ENCODE results near the gene EYS.

EYS gene

GRCh38 chr6:64847396-64847795, 859.6 kb downstream of the EYS start:
- DNase-seq (ENCODE audit: low read depth in 2 of 2): no peak

GRCh38 chr6:64838726-64839125, 868.3 kb downstream of the EYS start:
- DNase-seq (ENCODE audit: low read depth in 2 of 2): no peak

DNA sequence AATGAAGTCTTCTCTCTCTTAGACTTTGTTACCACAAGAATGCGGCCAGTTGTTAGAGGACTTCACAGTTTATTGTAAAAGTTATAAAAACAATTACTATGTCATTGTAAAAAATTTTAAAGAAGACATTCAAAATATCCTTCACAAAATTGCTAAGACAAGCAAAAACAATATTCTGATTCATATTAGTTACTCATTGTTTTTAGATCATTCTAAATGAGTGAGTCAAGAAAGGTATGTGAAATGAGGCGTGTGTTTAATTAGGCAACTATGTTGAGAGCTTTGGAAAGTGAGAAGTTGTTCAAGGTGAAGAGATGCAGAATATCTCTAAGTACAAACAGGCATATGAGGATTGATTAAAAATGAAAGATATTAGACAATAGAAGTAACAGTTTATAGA, 875.3 kb downstream of the EYS start:
- DNase-seq (ENCODE audit: low read depth in 2 of 2): no peak

GRCh38 chr6:64817525-64817924, 889.5 kb downstream of the EYS start:
- no peak for DNase-seq (ENCODE audit: low read depth in 2 of 2)

- DNase-seq (ENCODE audit: low read depth in 2 of 2): no peak
These were observed 891.3 kb downstream of the EYS start for GRCh38 chr6:64815718-64816117.

- DNase-seq (ENCODE audit: low read depth in 2 of 2): no peak
These were observed 894.9 kb downstream of the EYS start for GRCh38 chr6:64812138-64812537.

GRCh38 chr6:64811119-64811518, 895.9 kb downstream of the EYS start:
- DNase-seq (ENCODE audit: low read depth in 2 of 2): no peak

GRCh38 chr6:64807785-64808184, 899.2 kb downstream of the EYS start:
- no peak for DNase-seq (ENCODE audit: low read depth in 2 of 2)

DNA sequence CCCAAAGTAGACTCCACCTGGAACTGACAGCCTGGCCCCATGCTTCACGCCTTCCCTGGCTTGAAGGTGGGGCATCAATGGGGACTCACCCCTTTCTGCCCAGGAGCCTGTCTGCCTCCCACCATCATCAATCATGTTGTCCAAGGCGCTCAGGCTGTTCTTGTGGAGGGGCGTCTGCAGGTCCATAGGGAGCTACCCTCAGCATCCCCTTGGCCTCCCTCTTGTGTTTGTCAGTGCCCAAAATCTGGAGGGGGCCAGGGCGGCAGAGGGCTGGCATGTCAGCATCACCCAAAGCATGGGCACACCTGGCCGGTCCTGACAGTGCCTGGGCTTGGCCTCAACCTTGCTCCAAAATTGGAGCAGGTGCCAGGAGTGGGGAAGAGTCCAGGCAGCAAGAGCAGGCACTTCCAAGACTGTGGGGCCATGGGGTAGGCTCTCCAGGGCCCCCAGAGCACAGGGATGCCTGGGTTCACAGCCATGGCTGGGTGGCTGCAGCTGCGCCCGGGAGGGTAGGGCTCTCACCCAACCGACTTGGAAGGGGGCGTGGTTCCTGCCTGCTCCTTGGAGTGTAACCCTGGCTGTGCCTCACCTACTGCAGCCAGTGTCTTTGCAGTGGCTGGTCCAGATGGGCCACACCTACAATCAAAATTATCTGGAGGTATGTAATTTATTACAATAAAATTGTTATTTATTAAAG, 903.4 kb downstream of the EYS start:
- DNase-seq (ENCODE audit: low read depth in 2 of 2): no peak

DNA sequence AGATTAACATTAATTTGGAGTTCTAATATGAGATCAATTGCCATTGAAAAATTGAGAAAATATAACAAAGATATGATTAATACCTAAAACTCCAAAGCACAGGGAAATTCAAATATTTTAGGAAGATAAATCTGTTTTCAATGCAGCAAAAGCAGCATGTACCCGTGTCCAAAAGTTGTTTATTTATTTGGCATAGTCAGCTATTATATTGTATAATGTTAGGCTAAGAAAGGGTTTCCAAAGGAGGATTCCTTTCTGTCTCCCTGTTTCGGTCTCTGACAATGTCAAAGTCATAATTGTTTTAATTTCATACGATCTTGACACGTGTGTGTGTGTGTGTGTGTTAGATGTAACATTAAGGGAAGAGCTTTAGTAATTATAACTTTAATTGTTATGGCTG, 914.5 kb downstream of the EYS start:
- DNase-seq (ENCODE audit: low read depth in 2 of 2): no peak

GRCh38 chr6:64789476-64789875, 917.5 kb downstream of the EYS start:
- DNase-seq (ENCODE audit: low read depth in 2 of 2): no peak

- DNase-seq (ENCODE audit: low read depth in 2 of 2): no peak
These were observed 920.3 kb downstream of the EYS start for GRCh38 chr6:64786736-64787135.

GRCh38 chr6:64782877-64783276, 924.1 kb downstream of the EYS start:
- no peak for DNase-seq (ENCODE audit: low read depth in 2 of 2)

GRCh38 chr6:64777941-64778785, 928.9 kb downstream of the EYS start:
- DNase-seq (ENCODE audit: low read depth in 2 of 2): no peak

DNA sequence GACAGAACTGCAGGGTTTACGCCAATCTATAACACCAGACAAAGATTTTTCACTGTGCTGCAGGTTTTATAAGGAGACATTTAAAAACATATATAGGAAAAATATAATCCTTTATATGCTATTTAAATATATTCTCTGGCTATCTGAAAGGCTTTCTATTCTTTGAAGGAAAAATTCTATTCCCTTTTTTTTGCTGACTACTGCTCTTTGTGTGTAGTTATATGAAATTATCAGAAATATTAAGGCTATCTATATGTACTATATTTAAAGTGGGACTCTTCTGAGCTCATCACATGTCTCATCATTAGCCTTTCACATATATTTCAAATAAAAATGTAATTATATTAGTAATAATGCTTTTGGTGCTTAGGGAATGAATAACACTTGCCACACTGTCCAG, 930.7 kb downstream of the EYS start:
- no peak for DNase-seq (ENCODE audit: low read depth in 2 of 2)

- DNase-seq (ENCODE audit: low read depth in 2 of 2): no peak
These were observed 932.1 kb downstream of the EYS start for GRCh38 chr6:64774881-64775280.

- DNase-seq (ENCODE audit: low read depth in 2 of 2): no peak
These were observed 956.1 kb downstream of the EYS start for GRCh38 chr6:64750910-64751309.

- DNase-seq (ENCODE audit: low read depth in 2 of 2): no peak
These were observed 969.6 kb downstream of the EYS start for GRCh38 chr6:64737418-64737817.

DNA sequence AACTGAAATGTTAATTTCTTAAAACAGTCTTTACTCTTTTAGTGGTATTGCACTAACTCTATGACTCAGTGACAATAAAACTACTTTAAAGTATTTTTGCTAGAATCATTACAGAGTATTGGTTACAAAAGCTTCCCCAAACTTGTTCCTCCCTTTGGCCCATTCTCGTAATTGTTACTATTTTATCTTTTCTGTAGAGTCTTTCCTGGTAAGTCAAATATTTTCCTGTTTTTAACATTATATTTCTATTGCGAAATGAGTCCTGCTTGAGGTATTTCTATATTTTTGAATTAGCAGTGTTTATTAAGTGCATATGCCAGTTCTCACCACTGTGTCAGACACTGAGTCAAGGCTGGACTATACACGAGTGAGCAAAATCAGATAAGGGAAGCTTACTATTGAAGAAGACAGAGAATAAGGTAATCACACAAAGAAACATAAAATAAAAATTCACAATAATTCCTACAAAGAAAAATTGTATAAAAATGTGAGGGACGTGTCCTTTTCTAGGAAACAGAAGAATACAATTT, 970.5 kb downstream of the EYS start:
- DNase-seq (ENCODE audit: low read depth in 2 of 2): no peak

GRCh38 chr6:64733433-64733832, 973.6 kb downstream of the EYS start:
- no peak for DNase-seq (ENCODE audit: low read depth in 2 of 2)

DNA sequence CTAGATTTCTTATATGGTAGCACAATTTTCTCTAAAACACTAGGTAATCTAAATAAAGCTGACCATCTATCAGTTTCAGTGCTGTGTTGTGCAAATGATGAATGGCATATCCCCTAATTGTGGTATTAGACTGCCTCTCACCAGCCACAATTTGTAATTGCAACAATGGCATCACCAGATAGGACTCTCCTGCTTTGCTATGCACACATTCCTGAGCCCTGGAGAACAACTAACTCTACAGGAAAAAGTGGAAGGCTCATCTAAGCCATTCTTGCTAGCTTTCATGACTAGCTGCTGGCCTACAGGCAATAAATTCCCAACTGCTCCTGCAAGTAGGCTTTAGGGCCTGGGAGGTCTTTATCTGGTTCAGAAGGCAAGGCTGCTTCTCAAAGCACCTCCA, 974.1 kb downstream of the EYS start:
- DNase-seq (ENCODE audit: low read depth in 2 of 2): no peak

- DNase-seq (ENCODE audit: low read depth in 2 of 2): no peak
These were observed 977.5 kb downstream of the EYS start for GRCh38 chr6:64729522-64729921.

DNA sequence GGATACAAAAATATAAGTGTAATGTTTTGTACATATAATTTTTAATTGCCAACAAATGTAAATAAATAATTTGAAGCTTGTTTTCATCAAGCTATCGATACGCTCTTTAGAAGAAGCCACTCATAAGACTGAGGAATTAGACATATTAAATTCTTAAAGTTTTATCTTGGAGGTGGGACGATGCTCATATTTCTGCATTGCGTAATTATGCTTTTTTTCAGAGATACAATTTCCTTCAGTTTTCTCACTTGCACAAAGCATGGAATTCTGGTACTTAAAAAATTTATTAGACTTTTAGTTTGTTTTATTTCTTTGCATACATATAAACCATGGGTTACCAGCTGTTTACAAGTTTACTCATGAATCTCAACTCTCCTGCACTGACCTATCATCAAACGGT, 980.0 kb downstream of the EYS start:
- no peak for DNase-seq (ENCODE audit: low read depth in 2 of 2)
